OCI-LY3 (cell line): ENCODE results near the gene CLEC4M.

Experiments
- H2AFZ ChIP-seq: fragments of 200-600, 300-600 bp; shearing (Covaris generic); 2 replicates; pipeline ENCODE4 v1.6.0; 2014; ENCODE audit warnings: antibody characterized with exemption, low read depth, low read length
- H3K27ac ChIP-seq: fragments of 200-600, 300-600 bp; sonication (generic); 2 replicates; pipeline ENCODE4 v1.5.1; 2014; ENCODE audit warnings: mild to moderate bottlenecking, low read length, moderate library complexity, mixed read lengths
- H3K27me3 ChIP-seq: fragments of 200-600, 300-600 bp; sonication (generic); 2 replicates; pipeline ENCODE4 v1.6.1; 2014; ENCODE audit warnings: low read depth, low read length, mixed read lengths
- H3K36me3 ChIP-seq: fragments of 200-600, 300-600 bp; sonication (generic); replicated peaks from 2 replicates; pipeline ENCODE3; 2014; ENCODE audit warnings: low read depth, low read length, mixed read lengths
- H3K4me1 ChIP-seq: fragments of 300-600, 200-600 bp; sonication (generic); 2 replicates; pipeline ENCODE4 v1.6.1; 2014; ENCODE audit warnings: low read length, mixed read lengths
- H3K4me2 ChIP-seq: fragments of 200-600, 300-600 bp; sonication (generic); 2 replicates; pipeline ENCODE4 v1.6.1; 2014; ENCODE audit warnings: low read length, mixed read lengths
- H3K4me3 ChIP-seq: fragments of 300-600, 200-600 bp; sonication (generic); 2 replicates; pipeline ENCODE4 v1.5.1; 2014; ENCODE audit warnings: antibody characterized with exemption, mild to moderate bottlenecking, low read length, moderate library complexity
- H3K79me2 ChIP-seq: fragments of 300-600, 200-600 bp; shearing (Covaris generic); 2 replicates; pipeline ENCODE4 v1.6.1; 2014; ENCODE audit warnings: mild to moderate bottlenecking, low read length, mixed read lengths
- H3K9ac ChIP-seq: fragments of 300-600, 200-600 bp; shearing (Covaris generic); 2 replicates; pipeline ENCODE4 v1.6.0; 2014; ENCODE audit warnings: mild to moderate bottlenecking, low read length, moderate library complexity
- H3K9me3 ChIP-seq: fragments of 200-600, 300-600 bp; shearing (Covaris generic); 2 replicates; pipeline ENCODE4 v1.6.1; 2014; ENCODE audit warnings: low read length, mixed read lengths; ENCODE audit not compliant: insufficient read depth
- H4K20me1 ChIP-seq: fragments of 200-600, 300-600 bp; sonication (generic); 2 replicates; pipeline ENCODE4 v1.6.1; 2016; ENCODE audit warnings: low read length, mixed read lengths; ENCODE audit not compliant: insufficient read depth
- EZH2phosphoT487 ChIP-seq: fragments of 200-600 bp; shearing (Covaris generic); IDR thresholded peaks from 2 replicates; pipeline ENCODE4 v1.6.1; 2018; ENCODE audit warnings: antibody characterized with exemption, mixed run types, low read depth
- TF ChIP-seq, protein P1 (sequence below): fragments of 200-600, 300-600 bp; sonication (generic); IDR thresholded peaks from 2 replicates; pipeline ENCODE4 v1.5.1; 2014; ENCODE audit warnings: antibody characterized with exemption, low read length, low read depth

Gene CLEC4M

DNA sequence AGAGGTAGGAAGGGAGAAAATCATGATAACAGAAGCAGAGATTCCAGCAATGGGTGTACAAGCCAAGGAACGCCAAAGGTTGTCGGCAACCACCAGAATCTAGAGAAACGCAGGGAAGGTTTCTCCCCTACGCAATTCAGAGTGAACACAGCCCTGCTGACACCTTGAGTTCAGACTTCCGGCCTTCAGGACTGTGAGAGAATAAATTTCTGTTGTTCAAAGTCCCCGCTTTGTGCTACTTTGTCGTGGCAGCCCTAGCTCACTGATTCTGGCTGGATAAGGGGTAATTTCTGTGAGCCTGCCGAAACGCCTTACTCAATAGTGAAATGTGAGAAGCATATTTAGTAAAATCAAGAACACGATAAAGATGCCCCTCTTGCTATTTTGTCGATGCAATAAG is 25.8 kb upstream of the CLEC4M start:
- no peak overlapping the region for H3K9ac ChIP-seq
- no peaks in the 10 kb centered on the region for H3K9me3 ChIP-seq
- H2AFZ ChIP-seq: no peak overlapping the region
- TF ChIP-seq, protein P1, sequence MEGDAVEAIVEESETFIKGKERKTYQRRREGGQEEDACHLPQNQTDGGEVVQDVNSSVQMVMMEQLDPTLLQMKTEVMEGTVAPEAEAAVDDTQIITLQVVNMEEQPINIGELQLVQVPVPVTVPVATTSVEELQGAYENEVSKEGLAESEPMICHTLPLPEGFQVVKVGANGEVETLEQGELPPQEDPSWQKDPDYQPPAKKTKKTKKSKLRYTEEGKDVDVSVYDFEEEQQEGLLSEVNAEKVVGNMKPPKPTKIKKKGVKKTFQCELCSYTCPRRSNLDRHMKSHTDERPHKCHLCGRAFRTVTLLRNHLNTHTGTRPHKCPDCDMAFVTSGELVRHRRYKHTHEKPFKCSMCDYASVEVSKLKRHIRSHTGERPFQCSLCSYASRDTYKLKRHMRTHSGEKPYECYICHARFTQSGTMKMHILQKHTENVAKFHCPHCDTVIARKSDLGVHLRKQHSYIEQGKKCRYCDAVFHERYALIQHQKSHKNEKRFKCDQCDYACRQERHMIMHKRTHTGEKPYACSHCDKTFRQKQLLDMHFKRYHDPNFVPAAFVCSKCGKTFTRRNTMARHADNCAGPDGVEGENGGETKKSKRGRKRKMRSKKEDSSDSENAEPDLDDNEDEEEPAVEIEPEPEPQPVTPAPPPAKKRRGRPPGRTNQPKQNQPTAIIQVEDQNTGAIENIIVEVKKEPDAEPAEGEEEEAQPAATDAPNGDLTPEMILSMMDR: no peak
- no peak for TF ChIP-seq EZH2phosphoT487
- no peaks in the 10 kb centered on the region for H3K79me2 ChIP-seq
- H3K4me2 ChIP-seq: no peak overlapping the region
- H3K27ac ChIP-seq: no peak overlapping the region
- H3K27me3 ChIP-seq: peaks cover 71% of the 10 kb centered on the region
- H4K20me1 ChIP-seq: peaks cover 4% of the 10 kb centered on the region; the same call in 1 of the 2 replicates
- H3K4me1 ChIP-seq: no peaks in the 10 kb centered on the region
- no peak overlapping the region for H3K4me3 ChIP-seq
- no peaks in the 10 kb centered on the region for H3K36me3 ChIP-seq

DNA sequence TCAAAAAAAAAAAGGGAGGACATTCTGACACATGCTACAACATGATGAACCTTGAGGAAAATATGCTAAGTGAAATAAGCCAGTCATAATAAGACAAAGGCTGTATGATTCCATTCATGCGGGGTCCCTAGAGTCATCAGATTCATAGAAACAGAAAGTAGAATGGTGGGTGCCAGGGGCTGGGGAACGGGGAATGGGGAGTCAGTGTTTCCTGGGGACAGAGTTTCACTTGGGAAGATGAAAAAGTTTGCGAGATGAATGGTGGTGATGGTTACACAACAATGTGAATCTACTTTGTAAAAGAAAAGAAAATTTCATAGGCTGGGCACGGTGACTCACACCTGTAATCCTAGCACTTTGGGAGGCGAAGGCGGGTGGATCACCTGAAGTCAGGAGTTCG is 25.0 kb upstream of the CLEC4M start:
- peaks cover 7% of the 10 kb centered on the region for H3K4me1 ChIP-seq
- H4K20me1 ChIP-seq: peaks cover 10% of the 10 kb centered on the region; the same call in 1 of the 2 replicates
- no peaks in the 10 kb centered on the region for H3K9me3 ChIP-seq
- H3K36me3 ChIP-seq: no peaks in the 10 kb centered on the region
- peaks cover 72% of the 10 kb centered on the region for H3K27me3 ChIP-seq
- no peaks in the 10 kb centered on the region for H3K79me2 ChIP-seq
- H2AFZ ChIP-seq: no peak overlapping the region
- TF ChIP-seq, protein P1: no peak
- TF ChIP-seq EZH2phosphoT487: no peak
- H3K27ac ChIP-seq: no peak overlapping the region
- no peak overlapping the region for H3K9ac ChIP-seq
- H3K4me3 ChIP-seq: no peak overlapping the region
- H3K4me2 ChIP-seq: no peak overlapping the region

DNA sequence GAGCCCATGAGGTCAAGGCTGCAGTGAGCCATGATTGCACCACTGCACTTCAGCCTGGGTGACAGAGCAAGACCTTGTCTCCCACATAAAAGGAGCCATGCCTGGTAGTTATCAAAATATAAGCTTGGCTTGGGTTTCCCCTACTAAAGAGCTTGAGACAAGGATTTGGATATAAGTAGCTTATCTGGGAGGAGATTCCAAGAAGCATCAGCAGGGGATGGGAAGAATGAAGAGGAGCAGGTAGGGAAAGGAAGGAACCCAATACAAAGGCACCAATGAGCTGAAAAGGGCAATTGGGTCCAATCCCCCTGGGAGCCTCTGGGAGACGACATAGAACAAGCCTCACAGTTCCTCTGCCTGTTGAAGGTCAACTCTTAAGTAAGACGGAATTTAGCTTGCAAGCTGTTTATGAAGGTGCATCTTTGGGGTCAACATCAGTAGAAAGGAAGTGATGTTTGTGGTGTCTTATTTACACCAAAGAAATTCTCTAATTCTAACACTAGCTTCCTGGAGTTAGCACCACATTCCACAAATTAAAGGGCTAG is 23.8 kb upstream of the CLEC4M start:
- Histone ChIP-seq H3K9me3 (no peaks in the 10 kb centered on the region), H2AFZ (no peak overlapping the region), H3K79me2 (no peaks in the 10 kb centered on the region), H3K9ac (no peak overlapping the region), H3K27me3 (peaks cover 72% of the 10 kb centered on the region), H3K4me2 (no peak overlapping the region), H3K4me1 (peaks cover 19% of the 10 kb centered on the region), H3K4me3 (no peak overlapping the region), H4K20me1 (peaks cover 15% of the 10 kb centered on the region; the same call in 1 of the 2 replicates), H3K36me3 (no peaks in the 10 kb centered on the region), H3K27ac (no peak overlapping the region)
- TF ChIP-seq EZH2phosphoT487: no peak
- TF ChIP-seq, protein P1: no peak

DNA sequence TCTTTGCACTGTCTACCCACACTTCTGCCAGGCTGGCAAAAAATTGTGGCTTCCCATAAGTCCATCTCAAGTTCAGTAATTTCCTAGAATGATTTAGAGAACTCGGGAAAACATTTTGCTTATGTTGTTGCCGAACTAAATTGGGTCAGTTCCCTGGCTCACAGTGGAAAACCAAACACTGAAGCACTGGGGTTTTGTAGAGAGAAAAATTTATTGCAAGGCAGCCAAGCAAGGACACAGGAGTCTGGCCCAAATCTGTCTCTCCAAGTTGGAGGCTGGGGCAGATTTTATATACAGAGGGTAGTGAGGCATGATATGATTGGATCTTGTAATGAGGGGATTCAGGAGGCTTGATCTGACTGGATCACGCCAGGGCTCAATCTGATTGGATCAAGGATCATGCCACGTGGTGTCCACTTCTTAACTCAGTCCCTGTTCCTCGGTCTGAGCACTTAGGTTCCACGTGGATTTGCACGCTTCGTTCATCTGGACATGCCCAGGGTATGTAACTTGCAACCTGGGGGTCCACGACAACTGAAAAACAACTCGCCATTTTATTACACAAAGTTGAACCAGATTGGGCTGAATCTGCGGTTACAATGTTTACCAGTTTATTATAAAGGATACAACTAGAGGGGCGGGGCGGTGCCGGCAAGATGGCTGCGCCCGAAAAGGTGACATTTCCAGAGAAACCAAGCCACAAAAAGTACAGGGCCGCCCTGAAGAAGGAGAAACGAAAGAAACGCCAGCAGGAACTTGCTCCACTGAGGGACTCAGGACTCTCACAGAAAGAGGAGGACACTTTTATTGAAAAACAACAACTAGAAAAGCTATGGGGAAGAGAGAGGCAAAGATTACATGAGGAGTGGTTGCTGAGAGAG is 23.0 kb upstream of the CLEC4M start:
- H3K4me2 ChIP-seq: no peak overlapping the region
- no peak overlapping the region for H3K4me3 ChIP-seq
- peaks cover 21% of the 10 kb centered on the region; the same call in 1 of the 2 replicates for H4K20me1 ChIP-seq
- TF ChIP-seq, protein P1: no peak
- TF ChIP-seq EZH2phosphoT487: no peak
- H2AFZ ChIP-seq: no peak overlapping the region
- peaks cover 24% of the 10 kb centered on the region for H3K4me1 ChIP-seq
- no peak overlapping the region for H3K27ac ChIP-seq
- no peak overlapping the region for H3K9ac ChIP-seq
- no peaks in the 10 kb centered on the region for H3K79me2 ChIP-seq
- H3K36me3 ChIP-seq: no peaks in the 10 kb centered on the region
- H3K27me3 ChIP-seq: peaks cover 72% of the 10 kb centered on the region
- no peaks in the 10 kb centered on the region for H3K9me3 ChIP-seq
